Loucy (cell line): ENCODE measurements around the gene NCOA4.

Experiments
- H2AFZ ChIP-seq: fragments of 200-600 bp; sonication (generic); 2 replicates; pipeline ENCODE4 v1.6.0; 2016; ENCODE audit warnings: antibody characterized with exemption, mild to moderate bottlenecking, low read length, moderate library complexity
- H3F3A ChIP-seq: fragments of 200-600 bp; 2 replicates; pipeline ENCODE4 v1.6.0; 2016; ENCODE audit warnings: antibody characterized with exemption, low read depth, mild to moderate bottlenecking
- H3K27me3 ChIP-seq: fragments of 200-600 bp; sonication (generic); 2 replicates; pipeline ENCODE4 v1.6.1; 2014; ENCODE audit warnings: low read length, mild to moderate bottlenecking; ENCODE audit not compliant: insufficient read depth, poor library complexity, severe bottlenecking
- H3K36me3 ChIP-seq: fragments of 200-600 bp; sonication (generic); 2 replicates; pipeline ENCODE4 v1.6.1; 2016; ENCODE audit warnings: low read length; ENCODE audit not compliant: insufficient read depth
- H3K4me1 ChIP-seq: fragments of 200-600 bp; sonication (generic); 2 replicates; pipeline ENCODE4 v1.5.1; 2014; ENCODE audit warnings: low read length, mild to moderate bottlenecking; ENCODE audit not compliant: insufficient read depth, poor library complexity, severe bottlenecking
- H3K4me2 ChIP-seq: fragments of 200-600 bp; sonication (generic); 2 replicates; pipeline ENCODE4 v1.6.0; 2014; ENCODE audit warnings: antibody characterized with exemption, low read length, low read depth, mild to moderate bottlenecking; ENCODE audit not compliant: poor library complexity, severe bottlenecking
- H3K4me3 ChIP-seq: fragments of 200-600 bp; sonication (generic); 2 replicates; pipeline ENCODE4 v1.5.1; 2014; ENCODE audit warnings: low read length, mild to moderate bottlenecking, mixed read lengths; ENCODE audit not compliant: poor library complexity, severe bottlenecking
- H3K79me2 ChIP-seq: fragments of 200-600 bp; sonication (generic); 2 replicates; pipeline ENCODE4 v1.6.1; 2014; ENCODE audit warnings: low read length; ENCODE audit not compliant: insufficient read depth
- H3K9ac ChIP-seq: fragments of 200-600 bp; sonication (generic); 2 replicates; pipeline ENCODE4 v1.6.0; 2014; ENCODE audit warnings: mild to moderate bottlenecking, low read depth, low read length, moderate library complexity; ENCODE audit not compliant: poor library complexity, severe bottlenecking
- H3K9me2 ChIP-seq: fragments of 200-600 bp; sonication (generic); replicated peaks from 2 replicates; pipeline ENCODE4 v1.6.1; 2016; ENCODE audit warnings: low read depth, low read length, mixed read lengths
- H3K9me3 ChIP-seq: fragments of 200-600 bp; sonication (generic); 2 replicates; pipeline ENCODE4 v1.6.1; 2014; ENCODE audit warnings: mild to moderate bottlenecking, antibody characterized with exemption, low read length, low read depth; ENCODE audit not compliant: insufficient read depth
- H4K20me1 ChIP-seq: fragments of 200-600 bp; sonication (generic); 2 replicates; pipeline ENCODE4 v1.6.0; 2014; ENCODE audit warnings: antibody characterized with exemption, low read length, mild to moderate bottlenecking; ENCODE audit not compliant: insufficient read depth, poor library complexity, severe bottlenecking
- CTCF ChIP-seq: fragments of 200-600 bp; sonication (generic); conservative IDR thresholded peaks from 2 replicates; pipeline ENCODE4 v1.5.1; 2014; ENCODE audit warnings: mild to moderate bottlenecking, antibody characterized with exemption, low read length
- EZH2phosphoT487 ChIP-seq: fragments of 200-600 bp; IDR thresholded peaks from 2 replicates; pipeline ENCODE4 v1.6.1; 2018; ENCODE audit warnings: antibody characterized with exemption, mild to moderate bottlenecking, moderate library complexity, borderline replicate concordance

Gene NCOA4

GRCh38 chr10:46037107-46037825 lies 6.8 kb upstream of the NCOA4 start:
- Histone ChIP-seq H3K4me3 (no peak overlapping the region), H3K4me1 (peaks cover 7% of the 10 kb centered on the region), H4K20me1 (no peaks in the 10 kb centered on the region), H2AFZ (no peak overlapping the region), H3K9ac (no peak overlapping the region), H3K9me3 (no peaks in the 10 kb centered on the region), H3K27me3 (no peaks in the 10 kb centered on the region), H3K36me3 (no peaks in the 10 kb centered on the region), H3F3A (no peaks in the 10 kb centered on the region), H3K79me2 (no peaks in the 10 kb centered on the region), H3K9me2 (no peaks in the 10 kb centered on the region), H3K4me2 (no peak overlapping the region)
- TF ChIP-seq EZH2phosphoT487 (no peak), CTCF (no peak)

- no peaks in the 10 kb centered on the region for H3F3A ChIP-seq
- peaks cover 7% of the 10 kb centered on the region for H3K4me1 ChIP-seq
- no peaks in the 10 kb centered on the region for H3K27me3 ChIP-seq
- no peak overlapping the region for H3K4me3 ChIP-seq
- H3K9me3 ChIP-seq = no peaks in the 10 kb centered on the region
- no peak overlapping the region for H3K9ac ChIP-seq
- TF ChIP-seq CTCF (peak; percentile 46), EZH2phosphoT487 (no peak)
- H4K20me1 ChIP-seq = no peaks in the 10 kb centered on the region
- no peaks in the 10 kb centered on the region for H3K79me2 ChIP-seq
- no peak overlapping the region for H2AFZ ChIP-seq
- no peak overlapping the region for H3K4me2 ChIP-seq
- no peaks in the 10 kb centered on the region for H3K9me2 ChIP-seq
- no peaks in the 10 kb centered on the region for H3K36me3 ChIP-seq
Observed at GRCh38 chr10:46035923-46036849, 5.8 kb upstream of the NCOA4 start.

GRCh38 chr10:46033602-46034011 lies 3.2 kb upstream of the NCOA4 start:
- H3K9ac ChIP-seq = peak overlapping the region; percentile 45
- H3K4me1 ChIP-seq = peaks cover 18% of the 10 kb centered on the region
- peak overlapping the region; percentile 85 for H2AFZ ChIP-seq
- no peak overlapping the region for H3K4me3 ChIP-seq
- TF ChIP-seq EZH2phosphoT487 (no peak), CTCF (no peak)
- H3K79me2 ChIP-seq = peaks cover 18% of the 10 kb centered on the region
- H3K9me2 ChIP-seq = no peaks in the 10 kb centered on the region
- H3K4me2 ChIP-seq = peak overlapping the region; percentile 22
- H3K9me3 ChIP-seq = no peaks in the 10 kb centered on the region
- no peaks in the 10 kb centered on the region for H3F3A ChIP-seq
- H3K27me3 ChIP-seq = no peaks in the 10 kb centered on the region
- H3K36me3 ChIP-seq = no peaks in the 10 kb centered on the region
- H4K20me1 ChIP-seq = peaks cover 14% of the 10 kb centered on the region
